DND-41 (cell line): Measurements from ENCODE around the gene AFAP1.

Experiments used
- ATAC-seq: fragments of 200-7000 bp; cut with Tn5 transposase; 3 replicates; pipeline ENCODE4 v1.9.1; 2021; ENCODE audit warnings: low read depth; ENCODE audit not compliant: insufficient read depth
- DNase-seq: peaks from one replicate; pipeline ENCODE4 v3.0.0-alpha.2; 2020
- H2AFZ ChIP-seq: 2 replicates; pipeline ENCODE4 v1.6.0; 2012; ENCODE audit warnings: low read depth, low read length
- H3K27ac ChIP-seq: 2 replicates; pipeline ENCODE4 v1.5.1; 2012; ENCODE audit warnings: low read length, inconsistent platforms
- H3K27me3 ChIP-seq: fragments of 200-600 bp; sonication (generic); 2 replicates; pipeline ENCODE4 v1.6.0; 2012; ENCODE audit warnings: low read length, mild to moderate bottlenecking, inconsistent platforms; ENCODE audit not compliant: insufficient read depth, poor library complexity
- H3K36me3 ChIP-seq: 2 replicates; pipeline ENCODE4 v1.5.1; 2012; ENCODE audit warnings: low read length, inconsistent platforms; ENCODE audit not compliant: insufficient read depth
- H3K4me1 ChIP-seq: 2 replicates; pipeline ENCODE4 v1.5.1; 2012; ENCODE audit warnings: mild to moderate bottlenecking, low read length; ENCODE audit not compliant: insufficient read depth
- H3K4me2 ChIP-seq: 2 replicates; pipeline ENCODE4 v1.6.0; 2012; ENCODE audit warnings: mild to moderate bottlenecking, moderate library complexity, low read length, inconsistent platforms; ENCODE audit not compliant: insufficient read depth
- H3K4me3 ChIP-seq, 2 experiments: fragments of 200-600 bp in 1 of 2; shearing (Covaris generic) in 1 of 2; 2 replicates each; pipeline ENCODE4 v1.5.1; 2012 to 2016; ENCODE audit warnings: inconsistent platforms in 2 of 2, low read length in 2 of 2, mild to moderate bottlenecking in 2 of 2, low read depth in 1 of 2, moderate library complexity in 1 of 2
- H3K79me2 ChIP-seq: 2 replicates; pipeline ENCODE4 v1.6.0; 2012; ENCODE audit warnings: low read length, inconsistent platforms; ENCODE audit not compliant: insufficient read depth
- H3K9ac ChIP-seq: 2 replicates; pipeline ENCODE4 v1.6.0; 2012; ENCODE audit warnings: low read depth, mild to moderate bottlenecking, inconsistent platforms, low read length, moderate library complexity
- H3K9me3 ChIP-seq: 2 replicates; pipeline ENCODE4 v1.5.1; 2012; ENCODE audit warnings: low read length, moderate library complexity, mild to moderate bottlenecking, inconsistent platforms; ENCODE audit not compliant: insufficient read depth, severe bottlenecking
- H4K20me1 ChIP-seq: 2 replicates; pipeline ENCODE4 v1.6.0; 2012; ENCODE audit warnings: low read length; ENCODE audit not compliant: insufficient read depth
- EZH2 ChIP-seq: IDR thresholded peaks from 3 replicates; pipeline ENCODE4 v1.6.1; 2012; ENCODE audit warnings: borderline replicate concordance, low read depth, mild to moderate bottlenecking, moderate library complexity, low read length, inconsistent platforms; ENCODE audit not compliant: severe bottlenecking
- TF ChIP-seq, protein P1 (sequence below): IDR thresholded peaks from 2 replicates; pipeline ENCODE4 v1.5.1; 2012; ENCODE audit warnings: borderline replicate concordance, low read length, moderate library complexity, mild to moderate bottlenecking; ENCODE audit not compliant: poor library complexity, severe bottlenecking; ENCODE audit errors: extremely low read depth

AFAP1 gene

DNA sequence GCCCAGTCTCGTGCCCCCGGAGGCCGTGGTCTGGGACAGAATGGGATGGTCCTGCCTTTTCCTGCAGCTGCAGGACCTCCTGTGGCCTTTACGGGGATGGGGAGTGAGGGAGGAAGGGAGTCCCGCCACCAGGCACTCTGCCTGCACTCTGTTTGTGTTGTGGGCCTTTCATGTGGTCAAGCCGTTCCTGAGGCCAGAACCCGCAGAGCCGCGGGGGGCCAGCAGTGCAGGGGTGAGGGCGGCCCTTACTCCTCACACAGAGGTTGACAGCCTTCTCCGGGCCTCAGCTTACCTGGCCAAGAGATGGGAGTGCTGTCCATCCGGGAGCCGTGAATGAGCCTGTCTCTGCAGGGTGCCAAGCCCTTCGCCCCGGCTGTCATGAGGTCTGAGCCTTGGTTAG, 230.7 kb downstream of the AFAP1 start:
- no peak for TF ChIP-seq EZH2
- TF ChIP-seq, protein P1, sequence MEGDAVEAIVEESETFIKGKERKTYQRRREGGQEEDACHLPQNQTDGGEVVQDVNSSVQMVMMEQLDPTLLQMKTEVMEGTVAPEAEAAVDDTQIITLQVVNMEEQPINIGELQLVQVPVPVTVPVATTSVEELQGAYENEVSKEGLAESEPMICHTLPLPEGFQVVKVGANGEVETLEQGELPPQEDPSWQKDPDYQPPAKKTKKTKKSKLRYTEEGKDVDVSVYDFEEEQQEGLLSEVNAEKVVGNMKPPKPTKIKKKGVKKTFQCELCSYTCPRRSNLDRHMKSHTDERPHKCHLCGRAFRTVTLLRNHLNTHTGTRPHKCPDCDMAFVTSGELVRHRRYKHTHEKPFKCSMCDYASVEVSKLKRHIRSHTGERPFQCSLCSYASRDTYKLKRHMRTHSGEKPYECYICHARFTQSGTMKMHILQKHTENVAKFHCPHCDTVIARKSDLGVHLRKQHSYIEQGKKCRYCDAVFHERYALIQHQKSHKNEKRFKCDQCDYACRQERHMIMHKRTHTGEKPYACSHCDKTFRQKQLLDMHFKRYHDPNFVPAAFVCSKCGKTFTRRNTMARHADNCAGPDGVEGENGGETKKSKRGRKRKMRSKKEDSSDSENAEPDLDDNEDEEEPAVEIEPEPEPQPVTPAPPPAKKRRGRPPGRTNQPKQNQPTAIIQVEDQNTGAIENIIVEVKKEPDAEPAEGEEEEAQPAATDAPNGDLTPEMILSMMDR: no peak
- Histone ChIP-seq H2AFZ (no peak overlapping the region), H3K9me3 (no peaks in the 10 kb centered on the region), H3K4me2 (no peak overlapping the region), H4K20me1 (no peaks in the 10 kb centered on the region; the same call in 1 of the 2 replicates), H3K79me2 (no peaks in the 10 kb centered on the region), H3K27me3 (peaks cover 10% of the 10 kb centered on the region), H3K27ac (no peak overlapping the region), H3K9ac (no peak overlapping the region), H3K4me1 (no peaks in the 10 kb centered on the region), H3K4me3 (no peak overlapping the region), H3K36me3 (no peaks in the 10 kb centered on the region)
- ATAC-seq (no peak), DNase-seq (no peak)
